HG03575 (cell line): Measurements from ENCODE around the gene FBN1.

Experiments used
- ATAC-seq: cut with Tn5 transposase; IDR thresholded peaks from one replicate; pipeline ENCODE4 v1.9.1; 2021; ENCODE audit not compliant: unreplicated experiment, insufficient number of reproducible peaks, low FRiP score; ENCODE audit errors: extremely low read depth

FBN1 gene

DNA sequence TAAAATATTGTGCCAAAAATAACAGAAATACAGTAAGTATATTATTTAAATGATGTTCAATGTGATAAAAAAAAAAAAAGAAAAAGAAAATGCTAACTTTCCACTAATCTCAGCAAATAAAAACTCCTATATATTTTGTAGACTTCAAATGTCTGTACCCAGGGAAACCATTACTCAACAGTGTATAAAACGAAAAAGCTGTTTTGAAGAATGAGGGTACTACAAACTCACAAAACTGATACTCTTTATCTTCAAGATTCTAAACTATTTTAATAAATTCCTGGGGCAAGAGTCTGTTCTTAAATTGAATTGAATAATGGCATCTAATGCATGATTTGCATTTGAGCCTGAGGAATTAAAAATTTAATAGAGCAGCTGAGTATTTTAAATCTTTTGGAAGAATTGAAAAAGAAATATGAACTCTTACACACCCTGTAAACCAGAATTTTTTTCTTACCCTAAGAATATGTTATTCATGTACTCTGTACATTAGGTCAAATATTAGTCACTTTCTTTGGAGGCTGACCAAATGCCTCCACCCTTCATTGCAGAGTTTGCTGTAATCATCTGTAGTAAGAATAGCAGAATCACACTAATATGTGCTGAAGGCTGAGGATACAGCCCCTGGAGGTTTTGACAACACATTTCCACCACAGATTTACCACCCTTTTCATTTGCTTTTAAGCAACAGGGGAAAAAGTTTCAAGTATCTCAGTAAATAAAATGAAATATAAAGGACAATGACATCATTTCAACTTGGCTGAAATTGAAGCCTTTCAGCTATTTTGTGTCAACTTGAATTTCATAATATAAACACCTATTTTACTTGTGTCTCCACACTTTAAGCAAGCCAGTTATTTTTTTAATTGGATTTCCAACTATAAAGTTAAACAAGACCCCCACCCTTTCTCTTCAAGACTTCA is 79.7 kb downstream of the FBN1 start:
- no peak for ATAC-seq

DNA sequence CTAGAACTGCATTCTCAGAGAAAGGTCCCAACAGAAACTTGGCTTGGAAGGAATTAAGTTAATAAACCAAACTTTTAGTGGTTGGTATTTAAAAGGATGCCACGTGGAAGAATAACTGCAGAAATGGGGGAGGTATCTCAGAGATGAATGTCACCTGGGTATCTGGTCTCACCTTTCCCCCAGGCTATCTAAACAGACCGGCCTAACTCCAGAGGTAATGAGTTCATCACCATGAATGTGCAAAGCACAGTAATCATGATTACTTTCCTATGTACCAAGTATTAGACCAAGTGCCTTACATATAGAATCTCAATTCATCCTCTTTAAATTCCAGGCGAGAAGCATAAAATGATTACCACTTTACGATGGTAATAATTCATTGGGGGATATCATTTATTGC is 80.8 kb downstream of the FBN1 start:
- no peak for ATAC-seq

DNA sequence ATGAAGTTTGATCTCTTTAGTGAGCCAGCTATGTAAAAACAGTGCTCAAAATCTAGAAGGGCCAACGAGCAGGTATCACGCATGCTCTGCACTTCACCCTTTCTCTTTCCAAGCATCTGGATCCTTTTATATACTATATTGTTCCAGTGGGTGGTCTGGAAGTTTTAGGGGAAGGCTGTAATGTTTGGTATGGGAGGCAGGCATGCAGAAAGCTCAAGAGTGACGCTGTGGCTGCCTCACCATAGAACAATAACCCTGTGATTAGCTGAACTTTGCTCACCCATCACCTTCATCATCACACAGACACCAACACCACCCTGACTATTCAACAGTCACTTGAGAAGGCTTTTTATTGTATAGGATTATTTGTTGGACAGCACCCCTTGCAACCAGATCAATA is 81.6 kb downstream of the FBN1 start:
- ATAC-seq, result no peak

DNA sequence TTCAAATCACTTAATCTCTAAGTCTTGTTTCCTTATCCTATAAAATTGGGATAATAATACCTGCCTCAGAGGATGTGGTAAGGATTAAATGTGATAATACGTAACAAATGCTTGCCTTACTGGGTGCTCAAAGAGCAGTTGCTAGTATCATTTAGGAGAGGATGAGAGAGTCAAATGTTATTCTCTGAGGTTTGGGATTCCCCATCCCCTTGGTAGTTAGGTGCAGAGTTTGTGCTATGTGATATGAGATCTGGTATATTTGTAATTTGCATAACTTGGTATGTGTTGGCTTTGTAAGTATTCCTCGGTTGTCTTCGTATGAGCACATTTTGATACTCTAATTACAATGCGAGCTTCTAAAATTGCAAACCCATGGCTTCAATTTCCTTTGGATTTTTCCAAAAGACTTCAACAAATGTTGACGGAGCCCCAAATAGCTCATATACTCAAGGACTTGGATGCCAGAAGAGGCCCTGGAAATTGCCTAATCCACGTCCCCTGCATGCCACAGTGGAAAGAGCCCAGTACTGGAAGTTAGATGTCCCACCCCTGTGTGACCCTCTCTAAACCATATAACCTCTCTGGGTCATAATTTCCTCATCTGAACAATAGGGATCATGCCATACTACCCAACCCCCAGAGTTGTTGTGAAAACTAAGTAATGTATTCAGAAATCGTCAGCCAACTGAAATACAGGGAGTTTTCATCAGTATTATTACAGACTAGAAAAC is 85.0 kb downstream of the FBN1 start:
- no peak for ATAC-seq

DNA sequence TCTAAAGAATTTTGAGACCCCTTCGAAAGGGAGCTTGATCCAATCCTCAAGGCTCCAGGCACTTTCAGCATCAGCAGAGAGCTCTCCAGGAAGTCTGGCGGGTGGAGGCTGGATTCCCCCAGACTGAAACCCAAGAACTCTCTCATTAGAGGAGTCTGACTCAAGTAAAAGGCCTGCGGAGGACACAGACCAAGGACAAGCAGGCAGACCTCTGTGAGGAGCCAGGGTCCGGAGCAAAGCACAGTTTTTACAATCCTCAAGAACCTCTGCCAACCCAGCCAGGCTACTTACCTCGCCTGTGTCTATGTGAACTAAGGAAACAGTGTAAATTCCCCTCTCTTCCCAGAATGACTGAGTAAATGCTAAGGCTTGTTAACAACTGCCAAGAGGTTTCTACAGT is 86.2 kb downstream of the FBN1 start:
- no peak for ATAC-seq

DNA sequence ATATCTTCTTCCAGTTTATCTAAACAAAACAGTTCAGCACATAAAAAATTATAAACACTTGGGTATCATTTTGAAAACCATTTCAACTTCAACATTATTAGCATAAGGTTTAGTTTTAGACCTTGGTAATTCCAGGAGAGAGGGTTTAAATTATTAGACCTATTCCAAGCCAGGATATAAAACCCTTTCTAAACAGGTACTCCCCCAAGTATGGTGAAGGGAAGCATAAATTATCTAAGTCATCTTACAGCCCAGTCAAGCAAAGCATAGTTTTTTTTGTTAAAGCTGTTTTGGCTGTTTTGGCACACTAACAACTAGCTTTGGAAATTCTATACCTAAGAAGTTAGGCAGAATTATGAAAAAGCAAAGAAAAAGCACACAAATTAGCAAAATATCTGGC is 87.3 kb downstream of the FBN1 start:
- no peak for ATAC-seq

DNA sequence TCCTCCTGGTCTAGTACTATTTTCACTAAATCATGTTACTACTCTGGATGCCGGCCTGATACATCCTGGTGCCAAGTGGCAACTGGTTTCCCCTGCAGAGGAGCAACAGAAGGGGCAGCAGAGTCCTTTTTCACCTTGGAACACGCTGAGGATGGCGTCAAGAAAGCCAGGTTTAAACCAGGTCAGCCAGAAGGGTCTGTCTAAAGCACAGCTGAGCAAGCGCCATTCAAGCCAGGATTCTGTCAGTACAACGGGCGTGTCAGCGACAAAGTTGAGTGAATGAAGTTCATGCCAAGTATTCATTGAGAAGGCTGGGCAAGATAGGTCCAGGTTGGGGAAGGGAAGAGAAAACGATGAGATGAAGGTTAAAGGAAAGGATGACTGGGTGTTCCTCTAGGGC is 88.2 kb downstream of the FBN1 start:
- no peak for ATAC-seq

DNA sequence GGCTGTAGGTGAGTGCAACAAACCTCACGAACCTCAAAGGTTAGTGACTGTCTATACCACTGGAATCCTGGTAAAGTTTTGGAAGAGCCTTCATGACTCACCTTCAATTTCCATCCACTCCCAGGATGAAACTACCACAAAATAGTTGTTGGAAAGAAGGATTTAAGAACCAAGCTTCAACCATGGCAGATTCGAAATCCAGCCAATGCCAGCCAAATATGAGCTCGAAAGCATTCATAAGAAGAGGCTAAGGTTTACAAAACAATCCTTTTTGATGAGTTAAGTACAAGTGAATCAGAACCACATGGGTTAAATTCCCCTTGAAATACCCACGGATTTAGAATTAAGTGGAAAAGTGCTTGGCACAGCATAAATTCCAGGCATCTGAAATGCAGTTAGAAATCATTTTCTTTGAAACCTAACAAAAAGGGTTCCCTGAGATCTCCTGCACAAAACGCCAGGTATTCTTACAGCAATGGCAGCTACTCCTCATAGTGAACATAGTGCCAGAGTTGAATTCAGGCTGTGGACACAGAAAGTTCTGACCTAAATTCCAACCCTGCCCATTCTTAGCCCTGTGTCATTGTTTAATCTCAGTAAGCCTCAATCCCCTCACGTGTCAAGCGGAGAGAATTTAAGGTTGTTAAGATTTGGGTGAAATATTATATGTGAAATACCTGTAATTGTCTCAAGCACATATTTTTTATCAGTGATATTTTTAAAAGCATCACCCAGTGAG is 89.2 kb downstream of the FBN1 start:
- no peak for ATAC-seq

DNA sequence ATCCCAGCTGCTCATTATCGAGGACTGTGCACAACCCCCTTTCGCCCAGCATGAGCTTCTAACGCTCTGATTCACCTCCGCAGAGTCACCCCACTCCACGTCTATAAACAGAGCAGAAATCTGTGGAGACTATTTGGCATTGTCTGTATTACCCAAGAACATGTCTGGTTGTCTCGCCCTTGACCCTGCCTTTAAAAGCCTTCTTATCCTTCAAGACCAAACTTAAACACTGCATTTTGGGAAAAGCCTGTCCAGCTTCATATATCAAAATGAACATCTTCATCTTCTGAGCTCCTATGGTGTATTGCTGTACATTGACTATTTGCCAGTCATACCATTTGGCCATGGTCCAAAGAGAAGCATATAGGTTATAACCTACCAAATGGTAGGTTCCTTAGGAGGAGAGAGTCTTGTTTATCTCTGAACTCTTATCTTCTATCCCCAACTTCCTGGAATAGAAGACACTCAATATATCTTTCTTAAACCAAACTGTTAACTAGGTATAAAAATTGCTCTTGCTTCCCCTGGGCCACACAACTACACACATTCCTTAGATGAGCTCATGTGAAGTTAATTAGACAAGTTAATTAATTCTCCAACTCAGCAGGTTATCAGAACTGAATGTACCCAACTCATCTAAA is 90.1 kb downstream of the FBN1 start:
- ATAC-seq, result no peak

DNA sequence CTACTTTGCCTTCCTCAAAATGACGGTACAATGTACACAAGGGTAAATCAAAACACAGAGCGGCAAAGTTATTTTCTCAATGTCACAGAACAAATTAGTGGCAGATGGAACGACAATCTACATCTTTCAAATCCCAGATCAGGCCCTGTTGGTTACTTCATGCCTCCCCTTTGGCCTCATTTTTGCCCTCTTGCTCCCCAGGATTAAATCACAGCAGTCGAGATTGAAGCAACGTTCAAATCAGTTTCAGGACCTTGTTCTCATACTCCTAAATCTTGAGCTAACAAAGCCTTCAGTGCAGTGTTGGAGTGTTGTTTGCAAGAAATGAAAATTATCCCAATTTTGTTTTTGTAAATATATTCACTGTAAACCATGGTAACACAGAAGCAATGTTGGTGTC is 91.4 kb downstream of the FBN1 start:
- no peak for ATAC-seq

DNA sequence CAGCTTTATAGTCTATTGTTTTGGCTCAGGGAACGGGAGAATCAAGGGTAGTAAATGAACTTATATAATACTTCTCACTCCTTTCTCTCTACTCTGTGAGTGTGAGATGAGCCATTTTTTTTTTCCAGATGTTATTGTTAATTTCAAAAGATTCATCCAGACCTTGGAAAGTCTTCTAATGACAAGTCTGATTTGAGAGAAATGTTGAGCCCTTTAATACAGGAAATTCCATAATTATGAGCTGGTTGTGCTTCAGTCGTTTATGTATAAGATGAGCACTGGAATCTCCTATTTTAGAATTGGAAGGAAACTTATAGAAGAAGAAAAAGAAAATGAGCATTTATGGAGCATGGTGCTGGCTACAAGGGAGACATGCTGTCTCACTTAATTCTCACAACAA is 92.0 kb downstream of the FBN1 start:
- ATAC-seq, result no peak

DNA sequence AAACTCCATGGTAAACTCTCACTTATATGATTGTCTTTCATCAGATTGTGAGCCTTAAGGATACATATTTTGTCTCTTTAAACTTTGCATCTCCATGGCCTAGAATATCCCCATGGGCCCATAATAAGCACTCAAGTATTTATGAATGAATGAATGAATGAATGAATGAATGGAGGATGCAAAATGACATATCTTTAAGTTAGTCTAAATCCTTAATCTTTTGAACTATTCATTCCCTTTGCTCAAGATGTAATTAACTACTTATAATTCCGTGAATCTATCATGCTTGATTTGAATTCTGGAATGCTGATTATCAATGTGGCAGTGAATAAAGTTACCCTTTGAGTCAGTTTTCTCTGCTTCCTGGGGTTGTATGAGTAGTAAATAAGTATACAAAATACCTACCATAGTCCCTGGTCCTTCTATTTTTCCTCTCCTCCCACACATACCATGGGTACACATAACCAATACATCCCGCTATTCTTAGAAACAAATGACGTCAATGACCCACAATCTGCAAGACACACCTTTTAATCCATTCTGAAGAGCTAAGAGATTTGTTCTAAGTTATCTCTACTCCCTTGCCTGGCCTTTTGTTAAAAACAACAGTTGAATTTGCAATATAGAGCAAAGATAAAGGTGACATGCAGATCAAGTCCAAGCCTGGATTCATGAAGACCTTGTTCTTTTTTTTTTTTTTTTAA is 94.5 kb downstream of the FBN1 start:
- ATAC-seq, result no peak

DNA sequence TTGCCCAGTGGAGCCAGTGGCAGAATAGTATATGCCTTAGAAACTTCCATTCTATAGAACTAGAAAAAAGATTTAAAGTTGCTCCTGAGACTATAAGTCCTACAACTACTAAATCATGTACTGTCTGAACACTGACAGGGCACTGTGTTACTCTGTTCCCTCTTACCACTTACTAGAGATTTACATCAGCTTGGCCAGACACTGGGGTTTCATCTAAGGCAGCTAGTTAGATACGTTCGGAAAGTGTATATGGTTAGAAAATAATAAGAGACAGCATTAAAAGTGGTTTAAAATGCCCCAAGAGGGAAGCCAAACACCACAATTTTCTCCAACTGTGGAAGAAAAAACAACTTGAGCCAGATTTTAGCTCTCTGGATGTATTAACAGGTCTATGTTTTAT is 97.1 kb downstream of the FBN1 start:
- ATAC-seq, result no peak

DNA sequence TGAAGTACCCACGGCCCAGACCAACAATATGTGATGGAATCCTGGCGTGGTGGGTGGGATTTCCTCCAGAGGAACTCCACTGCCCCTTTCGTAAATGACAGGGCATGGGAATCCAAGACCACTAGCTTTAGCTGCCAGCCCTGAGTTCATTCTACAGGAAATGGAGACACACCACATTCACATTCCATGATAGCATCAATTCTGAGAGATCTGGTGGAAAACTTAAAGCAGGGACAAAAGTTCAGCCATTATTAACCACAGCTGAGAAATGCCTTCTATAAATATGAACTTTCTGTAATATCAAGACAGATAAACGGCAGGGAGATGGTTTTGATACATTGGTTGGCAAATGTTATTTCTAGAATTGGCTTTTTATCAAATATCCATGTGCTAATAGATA is 98.2 kb downstream of the FBN1 start:
- no peak for ATAC-seq

DNA sequence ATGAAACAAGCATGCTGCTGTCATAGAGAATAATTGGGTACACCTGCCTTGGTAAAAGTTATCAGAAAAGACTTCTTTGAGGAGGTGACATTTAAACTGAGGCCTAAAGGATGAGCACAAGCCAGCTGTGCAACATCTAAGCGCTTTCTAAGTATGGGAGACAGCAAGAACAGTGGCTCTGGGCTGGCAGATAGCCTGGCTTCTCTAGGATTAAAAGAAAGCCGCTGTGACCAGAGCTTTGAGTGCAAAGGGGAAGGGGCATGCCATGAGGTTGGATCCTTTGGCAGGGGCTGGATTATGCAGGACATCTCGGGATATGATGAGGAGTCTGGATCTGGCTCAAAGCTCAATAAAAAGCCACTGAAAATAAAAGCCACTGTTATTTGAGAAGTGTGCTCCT is 99.2 kb downstream of the FBN1 start:
- no peak for ATAC-seq

DNA sequence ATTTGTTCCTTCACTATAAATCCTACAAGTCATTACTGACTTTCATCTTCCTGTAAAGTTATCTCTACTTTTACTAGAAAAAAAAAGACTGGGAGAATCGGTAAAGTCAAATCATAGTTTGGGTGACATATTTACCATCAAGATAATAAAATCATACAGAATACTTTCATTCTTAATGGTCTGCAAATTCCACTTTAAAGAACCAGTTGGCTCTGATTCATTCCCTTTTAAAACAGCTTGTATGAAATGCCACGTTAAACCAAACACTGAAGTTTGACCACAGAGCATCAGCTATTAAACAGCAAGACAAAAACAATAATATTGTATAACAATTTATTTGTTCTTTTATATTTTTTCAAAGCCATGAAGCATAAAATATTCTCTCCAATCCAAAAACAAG is 100.7 kb downstream of the FBN1 start:
- ATAC-seq, result no peak

DNA sequence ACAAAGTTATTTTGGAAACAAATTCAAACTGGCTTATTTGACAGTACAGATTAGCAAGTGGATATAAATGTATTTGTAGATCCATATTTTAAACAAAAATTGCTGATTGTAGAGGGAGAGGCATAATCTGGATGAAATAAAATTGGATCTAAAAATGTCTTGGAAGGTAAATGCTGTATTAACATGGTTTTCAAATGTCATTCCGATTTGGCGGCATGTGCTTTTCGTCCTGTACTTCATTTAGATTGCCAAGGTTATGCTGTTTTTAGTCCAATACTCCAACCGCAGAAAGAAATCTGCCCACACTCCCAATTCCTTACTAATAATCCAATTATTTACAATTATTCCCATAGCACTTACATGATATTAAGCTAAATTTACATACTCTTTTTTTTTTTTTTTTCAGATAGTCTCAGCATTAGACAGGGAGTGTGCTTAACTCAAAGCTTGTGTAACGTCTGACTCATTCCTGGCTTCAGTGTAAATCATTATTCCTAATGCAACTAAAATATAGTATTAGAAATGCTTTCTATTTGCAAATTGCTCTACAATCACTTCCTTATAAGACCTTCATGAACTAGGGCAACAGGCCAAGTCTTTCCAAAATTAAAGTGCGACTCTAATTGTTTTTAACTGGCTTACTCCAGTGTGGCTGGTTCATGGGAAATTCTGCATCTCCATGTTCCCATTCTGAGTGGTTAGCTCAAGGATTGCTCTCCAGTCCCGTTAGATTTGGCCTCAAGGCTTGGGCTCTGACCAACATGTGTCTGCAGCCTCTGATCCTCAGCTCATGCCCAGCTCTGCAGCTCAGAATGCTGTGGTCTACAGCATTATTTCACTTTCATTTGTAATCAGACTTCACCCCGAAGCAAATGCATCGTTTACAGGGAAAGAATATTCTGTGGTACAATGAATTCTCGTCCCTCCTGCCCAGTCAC is 103.9 kb downstream of the FBN1 start:
- no peak for ATAC-seq

DNA sequence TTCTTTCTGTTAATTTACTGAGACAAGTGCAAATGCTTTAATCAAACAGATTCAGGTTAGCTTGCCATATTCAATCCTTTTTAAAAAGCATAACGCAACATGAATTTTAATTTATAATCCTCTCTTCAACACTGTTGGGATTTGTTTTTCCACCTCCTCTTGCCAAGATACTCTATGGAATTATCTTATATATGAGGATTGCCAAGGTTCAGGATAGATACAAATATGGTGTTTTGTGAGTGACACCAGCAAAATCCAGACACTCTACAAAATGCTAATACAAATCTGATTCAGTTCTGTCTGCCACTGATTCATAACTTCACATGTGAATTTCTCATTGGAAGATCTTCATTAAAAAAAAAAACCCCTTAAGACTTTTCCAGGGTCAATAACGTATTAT is 104.8 kb downstream of the FBN1 start:
- no peak for ATAC-seq
